GM23248 (cell line): ENCODE measurements around the gene ISM1.

Experiments used
- EZH2 ChIP-seq: fragments of 200-600 bp; sonication (generic); IDR thresholded peaks from 2 replicates; pipeline ENCODE4 v1.6.1; 2018; ENCODE audit warnings: antibody characterized with exemption, mild to moderate bottlenecking; ENCODE audit not compliant: insufficient read depth, poor library complexity, severe bottlenecking
- EZH2phosphoT487 ChIP-seq: fragments of 200-600 bp; sonication (generic); IDR thresholded peaks from 2 replicates; pipeline ENCODE4 v1.6.1; 2018; ENCODE audit warnings: antibody characterized with exemption, moderate library complexity, mild to moderate bottlenecking, low read depth; ENCODE audit not compliant: insufficient read depth

- TF ChIP-seq EZH2 = no peak
- no peak for TF ChIP-seq EZH2phosphoT487
These were observed 9.0 kb upstream of the ISM1 start for GRCh38 chr20:13211956-13212618.
